ENCODE measurements around the gene MRGPRX3. TPM values are rescaled to one million over a fixed set of nuclear protein-coding genes. Genes with fewer than 3 reads are reported as not detected.

MRGPRX3 gene
- polyA plus RNA-seq, 2 of the 4 experiments (the other 2 are of a cell fraction), result not detected

DNA sequence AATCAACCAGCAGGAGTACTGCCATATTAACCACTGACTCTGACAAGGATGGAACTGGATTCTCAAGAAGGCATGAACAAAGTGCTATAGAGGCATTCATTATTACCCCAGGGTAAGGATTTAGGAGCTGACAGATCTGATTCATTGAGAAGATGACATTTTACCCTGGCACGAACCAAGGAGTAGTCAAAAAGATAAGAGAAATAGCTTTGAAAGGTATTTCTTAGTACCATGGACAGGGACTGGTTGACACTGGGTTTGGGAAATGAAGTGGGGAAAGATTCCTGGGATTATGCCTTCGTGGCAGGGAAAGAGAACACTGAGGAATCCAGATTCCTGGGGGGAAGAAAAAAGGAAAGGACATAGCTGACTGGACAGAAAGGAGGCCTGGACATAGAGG lies 21.4 kb upstream of the MRGPRX3 start:
- no peak for DNase-seq (ENCODE audit: low read depth in 1 of 2, low spot score in 1 of 2)
- no peaks in the 10 kb centered on the region; the same call in 2 of the 3 replicates for H3K4me1 ChIP-seq
- ChIA-PET CTCF (interaction anchor here (0.8 to 1.6 kb wide), 5 partner anchors 15 to 967 kb away, joined by 3 to 5 read pairs (median 3); no protein-coding TSS in a partner anchor), POLR2A (no interaction called here)
- H3K9me3 ChIP-seq, result no peaks in the 10 kb centered on the region
- H3K27ac ChIP-seq, result no peak overlapping the region
- FAIRE-seq, result no peak
- 2% methylated on average over 2 of the region's 2 CpGs for WGBS (ENCODE audit: missing lambda C conversion rate)
- no peak for TF ChIP-seq JUN (IDR thresholded peaks at IDR 0.05)
- no peak for TF ChIP-seq KDM1A (IDR thresholded peaks at IDR 0.05; ENCODE audit: low read depth)
- TF ChIP-seq, protein P1, sequence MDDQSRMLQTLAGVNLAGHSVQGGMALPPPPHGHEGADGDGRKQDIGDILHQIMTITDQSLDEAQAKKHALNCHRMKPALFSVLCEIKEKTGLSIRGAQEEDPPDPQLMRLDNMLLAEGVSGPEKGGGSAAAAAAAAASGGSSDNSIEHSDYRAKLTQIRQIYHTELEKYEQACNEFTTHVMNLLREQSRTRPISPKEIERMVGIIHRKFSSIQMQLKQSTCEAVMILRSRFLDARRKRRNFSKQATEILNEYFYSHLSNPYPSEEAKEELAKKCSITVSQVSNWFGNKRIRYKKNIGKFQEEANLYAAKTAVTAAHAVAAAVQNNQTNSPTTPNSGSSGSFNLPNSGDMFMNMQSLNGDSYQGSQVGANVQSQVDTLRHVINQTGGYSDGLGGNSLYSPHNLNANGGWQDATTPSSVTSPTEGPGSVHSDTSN (IDR thresholded peaks at IDR 0.05), result no peak
- TF ChIP-seq RAD21 (conservative IDR thresholded peaks at IDR 0.05 in 1 of 2, IDR thresholded peaks at IDR 0.05 in 1 of 2), result no peak
- TF ChIP-seq RARB (CRISPR knock-in tag; IDR thresholded peaks at IDR 0.05), result no peak
- 0 out of 2 replicates have a peak, but pooled peaks have one; percentile 30 for TF ChIP-seq EHMT2 (IDR thresholded peaks at IDR 0.05; ENCODE audit: low read depth)
- no peak for TF ChIP-seq RNF2 (IDR thresholded peaks at IDR 0.05; ENCODE audit: borderline replicate concordance, low read depth)
- no peak for TF ChIP-seq ESRRA (IDR thresholded peaks at IDR 0.05; ENCODE audit: borderline replicate concordance, low read length)
- TF ChIP-seq, protein P2, sequence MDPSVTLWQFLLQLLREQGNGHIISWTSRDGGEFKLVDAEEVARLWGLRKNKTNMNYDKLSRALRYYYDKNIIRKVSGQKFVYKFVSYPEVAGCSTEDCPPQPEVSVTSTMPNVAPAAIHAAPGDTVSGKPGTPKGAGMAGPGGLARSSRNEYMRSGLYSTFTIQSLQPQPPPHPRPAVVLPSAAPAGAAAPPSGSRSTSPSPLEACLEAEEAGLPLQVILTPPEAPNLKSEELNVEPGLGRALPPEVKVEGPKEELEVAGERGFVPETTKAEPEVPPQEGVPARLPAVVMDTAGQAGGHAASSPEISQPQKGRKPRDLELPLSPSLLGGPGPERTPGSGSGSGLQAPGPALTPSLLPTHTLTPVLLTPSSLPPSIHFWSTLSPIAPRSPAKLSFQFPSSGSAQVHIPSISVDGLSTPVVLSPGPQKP (IDR thresholded peaks at IDR 0.05; ENCODE audit: low read depth, low read length), result no peak
- TF ChIP-seq, protein P3, sequence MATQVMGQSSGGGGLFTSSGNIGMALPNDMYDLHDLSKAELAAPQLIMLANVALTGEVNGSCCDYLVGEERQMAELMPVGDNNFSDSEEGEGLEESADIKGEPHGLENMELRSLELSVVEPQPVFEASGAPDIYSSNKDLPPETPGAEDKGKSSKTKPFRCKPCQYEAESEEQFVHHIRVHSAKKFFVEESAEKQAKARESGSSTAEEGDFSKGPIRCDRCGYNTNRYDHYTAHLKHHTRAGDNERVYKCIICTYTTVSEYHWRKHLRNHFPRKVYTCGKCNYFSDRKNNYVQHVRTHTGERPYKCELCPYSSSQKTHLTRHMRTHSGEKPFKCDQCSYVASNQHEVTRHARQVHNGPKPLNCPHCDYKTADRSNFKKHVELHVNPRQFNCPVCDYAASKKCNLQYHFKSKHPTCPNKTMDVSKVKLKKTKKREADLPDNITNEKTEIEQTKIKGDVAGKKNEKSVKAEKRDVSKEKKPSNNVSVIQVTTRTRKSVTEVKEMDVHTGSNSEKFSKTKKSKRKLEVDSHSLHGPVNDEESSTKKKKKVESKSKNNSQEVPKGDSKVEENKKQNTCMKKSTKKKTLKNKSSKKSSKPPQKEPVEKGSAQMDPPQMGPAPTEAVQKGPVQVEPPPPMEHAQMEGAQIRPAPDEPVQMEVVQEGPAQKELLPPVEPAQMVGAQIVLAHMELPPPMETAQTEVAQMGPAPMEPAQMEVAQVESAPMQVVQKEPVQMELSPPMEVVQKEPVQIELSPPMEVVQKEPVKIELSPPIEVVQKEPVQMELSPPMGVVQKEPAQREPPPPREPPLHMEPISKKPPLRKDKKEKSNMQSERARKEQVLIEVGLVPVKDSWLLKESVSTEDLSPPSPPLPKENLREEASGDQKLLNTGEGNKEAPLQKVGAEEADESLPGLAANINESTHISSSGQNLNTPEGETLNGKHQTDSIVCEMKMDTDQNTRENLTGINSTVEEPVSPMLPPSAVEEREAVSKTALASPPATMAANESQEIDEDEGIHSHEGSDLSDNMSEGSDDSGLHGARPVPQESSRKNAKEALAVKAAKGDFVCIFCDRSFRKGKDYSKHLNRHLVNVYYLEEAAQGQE (IDR thresholded peaks at IDR 0.05), result peak; percentile 79
- no peak for TF ChIP-seq CBX8 (IDR thresholded peaks at IDR 0.05)
- TF ChIP-seq, protein P4, sequence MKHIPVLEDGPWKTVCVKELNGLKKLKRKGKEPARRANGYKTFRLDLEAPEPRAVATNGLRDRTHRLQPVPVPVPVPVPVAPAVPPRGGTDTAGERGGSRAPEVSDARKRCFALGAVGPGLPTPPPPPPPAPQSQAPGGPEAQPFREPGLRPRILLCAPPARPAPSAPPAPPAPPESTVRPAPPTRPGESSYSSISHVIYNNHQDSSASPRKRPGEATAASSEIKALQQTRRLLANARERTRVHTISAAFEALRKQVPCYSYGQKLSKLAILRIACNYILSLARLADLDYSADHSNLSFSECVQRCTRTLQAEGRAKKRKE (CRISPR knock-in tag; IDR thresholded peaks at IDR 0.05; ENCODE audit: low read depth), result no peak
- TF ChIP-seq MYC (IDR thresholded peaks at IDR 0.05; ENCODE audit: borderline replicate concordance, low read length), result no peak
- no peak for TF ChIP-seq ZC3H11A (IDR thresholded peaks at IDR 0.05)
- TF ChIP-seq ZSCAN20 (CRISPR knock-in tag; IDR thresholded peaks at IDR 0.05), result no peak
- TF ChIP-seq PHF8 (IDR thresholded peaks at IDR 0.05; ENCODE audit: borderline replicate concordance, low read depth), result no peak
- TF ChIP-seq TP53 (CRISPR knock-in tag; IDR thresholded peaks at IDR 0.05), result no peak
- TF ChIP-seq, protein P5, sequence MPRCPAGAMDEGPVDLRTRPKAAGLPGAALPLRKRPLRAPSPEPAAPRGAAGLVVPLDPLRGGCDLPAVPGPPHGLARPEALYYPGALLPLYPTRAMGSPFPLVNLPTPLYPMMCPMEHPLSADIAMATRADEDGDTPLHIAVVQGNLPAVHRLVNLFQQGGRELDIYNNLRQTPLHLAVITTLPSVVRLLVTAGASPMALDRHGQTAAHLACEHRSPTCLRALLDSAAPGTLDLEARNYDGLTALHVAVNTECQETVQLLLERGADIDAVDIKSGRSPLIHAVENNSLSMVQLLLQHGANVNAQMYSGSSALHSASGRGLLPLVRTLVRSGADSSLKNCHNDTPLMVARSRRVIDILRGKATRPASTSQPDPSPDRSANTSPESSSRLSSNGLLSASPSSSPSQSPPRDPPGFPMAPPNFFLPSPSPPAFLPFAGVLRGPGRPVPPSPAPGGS (IDR thresholded peaks at IDR 0.05), result no peak
- no peak for ATAC-seq
- no peak overlapping the region for H3K4me3 ChIP-seq
- H3K4me2 ChIP-seq, result no peak overlapping the region
